KMS-11 (cell line): ENCODE results near the gene C10orf62.

Experiments
- H2AFZ ChIP-seq: fragments of 200-600 bp; sonication (generic); 2 replicates; pipeline ENCODE4 v1.6.1; 2016; ENCODE audit warnings: antibody characterized with exemption, mixed run types, low read depth
- H3K27ac ChIP-seq: fragments of 200-600 bp; sonication (generic); 2 replicates; pipeline ENCODE4 v1.6.1; 2016; ENCODE audit warnings: mild to moderate bottlenecking, mixed run types
- H3K27me3 ChIP-seq: fragments of 200-600 bp; sonication (generic); 2 replicates; pipeline ENCODE4 v1.6.1; 2017; ENCODE audit warnings: mild to moderate bottlenecking, low read depth, mixed run types, moderate library complexity; ENCODE audit not compliant: insufficient read depth
- H3K36me3 ChIP-seq: fragments of 200-600 bp; sonication (generic); 2 replicates; pipeline ENCODE4 v1.6.1; 2017; ENCODE audit warnings: mild to moderate bottlenecking, mixed run types; ENCODE audit not compliant: insufficient read depth
- H3K4me1 ChIP-seq: fragments of 200-600 bp; sonication (generic); 2 replicates; pipeline ENCODE4 v1.6.1; 2016; ENCODE audit warnings: mild to moderate bottlenecking, low read depth, mixed run types; ENCODE audit not compliant: poor library complexity, severe bottlenecking
- H3K4me2 ChIP-seq: fragments of 200-600 bp; sonication (generic); 2 replicates; pipeline ENCODE4 v1.7.0; 2016; ENCODE audit warnings: mild to moderate bottlenecking, mixed run types
- H3K4me3 ChIP-seq: fragments of 200-600 bp; sonication (generic); IDR thresholded peaks from 2 replicates; pipeline ENCODE4 v1.6.1; 2017; ENCODE audit warnings: low read depth, low read length, mixed read lengths; ENCODE audit not compliant: insufficient read depth
- H3K79me2 ChIP-seq: fragments of 200-600 bp; sonication (generic); 2 replicates; pipeline ENCODE4 v1.6.1; 2016; ENCODE audit warnings: low read depth, mixed run types; ENCODE audit not compliant: insufficient read depth
- H3K9ac ChIP-seq: fragments of 200-600 bp; sonication (generic); 2 replicates; pipeline ENCODE4 v1.6.1; 2016; ENCODE audit warnings: mild to moderate bottlenecking, mixed run types
- H4K20me1 ChIP-seq: fragments of 200-600 bp; sonication (generic); 2 replicates; pipeline ENCODE4 v1.6.1; 2016; ENCODE audit warnings: mild to moderate bottlenecking, mixed run types; ENCODE audit not compliant: insufficient read depth
- TF ChIP-seq, protein P1 (sequence below): fragments of 200-600 bp; sonication (generic); conservative IDR thresholded peaks from 2 replicates; pipeline ENCODE4 v1.6.1; 2017; ENCODE audit warnings: low read depth, mild to moderate bottlenecking, antibody characterized with exemption, low read length, moderate library complexity, mixed read lengths

The C10orf62 gene, protein sequence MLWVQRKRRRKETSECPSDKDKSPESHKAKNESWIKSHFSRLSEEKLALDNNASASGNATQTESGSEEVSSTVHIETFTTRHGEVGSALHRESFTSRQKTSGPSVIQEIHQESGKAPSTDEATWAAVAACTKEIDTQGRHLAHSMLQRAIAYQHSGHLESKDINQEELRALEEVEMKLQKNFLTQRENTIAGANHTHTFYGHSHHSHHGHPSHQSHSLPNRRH

DNA sequence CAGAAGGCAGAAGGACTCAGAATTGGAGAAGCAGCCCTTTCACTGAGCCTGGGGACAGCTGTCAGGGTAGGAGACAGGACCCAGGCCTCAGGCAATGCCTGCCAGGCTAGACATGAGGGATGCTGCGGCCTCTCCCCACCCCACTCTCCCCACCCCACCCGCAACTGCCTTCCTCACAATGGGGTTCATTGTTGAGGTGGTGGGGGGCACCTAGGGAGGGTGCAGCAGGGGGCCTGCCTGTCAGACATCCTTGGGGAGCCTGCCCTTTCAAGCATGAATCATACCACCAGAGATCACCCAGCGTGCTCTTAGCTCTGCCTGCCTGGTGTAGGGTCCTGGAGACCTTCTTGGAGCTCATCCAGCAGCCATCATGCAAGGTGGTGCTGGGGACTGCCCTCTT is at the start of gene C10orf62:
C10orf62 (plus strand) TSS at position 243 of the 400 bp plus-strand sequence. CDS start 177 bp downstream, outside the sequence.
- TF ChIP-seq, protein P1, sequence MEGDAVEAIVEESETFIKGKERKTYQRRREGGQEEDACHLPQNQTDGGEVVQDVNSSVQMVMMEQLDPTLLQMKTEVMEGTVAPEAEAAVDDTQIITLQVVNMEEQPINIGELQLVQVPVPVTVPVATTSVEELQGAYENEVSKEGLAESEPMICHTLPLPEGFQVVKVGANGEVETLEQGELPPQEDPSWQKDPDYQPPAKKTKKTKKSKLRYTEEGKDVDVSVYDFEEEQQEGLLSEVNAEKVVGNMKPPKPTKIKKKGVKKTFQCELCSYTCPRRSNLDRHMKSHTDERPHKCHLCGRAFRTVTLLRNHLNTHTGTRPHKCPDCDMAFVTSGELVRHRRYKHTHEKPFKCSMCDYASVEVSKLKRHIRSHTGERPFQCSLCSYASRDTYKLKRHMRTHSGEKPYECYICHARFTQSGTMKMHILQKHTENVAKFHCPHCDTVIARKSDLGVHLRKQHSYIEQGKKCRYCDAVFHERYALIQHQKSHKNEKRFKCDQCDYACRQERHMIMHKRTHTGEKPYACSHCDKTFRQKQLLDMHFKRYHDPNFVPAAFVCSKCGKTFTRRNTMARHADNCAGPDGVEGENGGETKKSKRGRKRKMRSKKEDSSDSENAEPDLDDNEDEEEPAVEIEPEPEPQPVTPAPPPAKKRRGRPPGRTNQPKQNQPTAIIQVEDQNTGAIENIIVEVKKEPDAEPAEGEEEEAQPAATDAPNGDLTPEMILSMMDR = no peak
- Histone ChIP-seq H3K79me2 (no peaks in the 10 kb centered on the region), H3K36me3 (no peaks in the 10 kb centered on the region), H3K9ac (no peak within 1 kb of the TSS), H3K4me3 (no peak within 1 kb of the TSS), H4K20me1 (no peaks in the 10 kb centered on the region), H2AFZ (no peak within 1 kb of the TSS), H3K27ac (no peak within 1 kb of the TSS), H3K4me1 (no peaks in the 10 kb centered on the region), H3K4me2 (no peak within 1 kb of the TSS), H3K27me3 (no peaks in the 10 kb centered on the region)

DNA sequence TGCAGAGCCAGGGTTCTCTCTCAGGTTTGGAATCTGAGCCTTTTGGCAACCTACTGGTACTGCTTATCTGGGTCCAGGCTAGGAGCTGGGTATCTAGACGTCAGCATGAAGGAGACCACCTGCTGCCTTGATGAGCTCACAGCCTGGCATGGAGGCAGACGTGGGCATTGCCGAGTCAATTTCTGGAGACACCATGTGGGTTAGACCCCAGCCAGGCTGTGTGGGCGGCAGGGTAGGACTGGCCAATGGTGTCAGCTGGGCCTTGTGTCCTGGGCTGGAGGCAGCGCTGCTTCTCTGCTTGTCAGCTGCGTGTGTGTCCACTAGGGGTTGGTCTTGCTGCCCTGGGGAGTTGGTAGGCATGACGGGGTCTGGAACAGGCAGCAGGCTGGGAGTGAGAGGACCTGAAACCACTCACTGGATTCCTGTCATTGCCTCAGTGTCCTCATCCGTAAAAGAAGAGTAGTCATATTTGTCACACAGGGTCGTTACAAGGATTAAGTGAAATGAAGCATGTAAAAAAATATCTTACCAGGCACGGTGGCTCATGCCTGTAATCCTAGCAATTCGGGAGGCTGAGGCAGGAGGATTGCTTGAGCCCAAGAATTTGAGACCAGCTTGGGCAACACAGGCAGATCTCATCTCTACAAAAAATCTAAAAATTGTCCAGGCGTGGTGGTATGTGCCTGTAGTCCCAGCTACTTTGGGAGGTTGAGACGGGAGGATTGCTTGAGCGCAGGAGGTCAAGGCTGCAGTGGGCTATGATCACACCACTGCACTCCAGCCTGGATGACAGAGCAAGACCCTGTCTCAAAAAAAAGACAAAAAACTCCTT is 48.6 kb upstream of the C10orf62 start:
- H3K79me2 ChIP-seq = no peaks in the 10 kb centered on the region
- H3K4me3 ChIP-seq = no peak overlapping the region
- TF ChIP-seq, protein P1 = no peak
- H2AFZ ChIP-seq = no peak overlapping the region
- H3K4me1 ChIP-seq = peaks cover 9% of the 10 kb centered on the region
- no peaks in the 10 kb centered on the region for H4K20me1 ChIP-seq
- no peak overlapping the region for H3K27ac ChIP-seq
- no peak overlapping the region for H3K4me2 ChIP-seq
- no peaks in the 10 kb centered on the region for H3K36me3 ChIP-seq
- H3K9ac ChIP-seq = no peak overlapping the region
- H3K27me3 ChIP-seq = no peaks in the 10 kb centered on the region

DNA sequence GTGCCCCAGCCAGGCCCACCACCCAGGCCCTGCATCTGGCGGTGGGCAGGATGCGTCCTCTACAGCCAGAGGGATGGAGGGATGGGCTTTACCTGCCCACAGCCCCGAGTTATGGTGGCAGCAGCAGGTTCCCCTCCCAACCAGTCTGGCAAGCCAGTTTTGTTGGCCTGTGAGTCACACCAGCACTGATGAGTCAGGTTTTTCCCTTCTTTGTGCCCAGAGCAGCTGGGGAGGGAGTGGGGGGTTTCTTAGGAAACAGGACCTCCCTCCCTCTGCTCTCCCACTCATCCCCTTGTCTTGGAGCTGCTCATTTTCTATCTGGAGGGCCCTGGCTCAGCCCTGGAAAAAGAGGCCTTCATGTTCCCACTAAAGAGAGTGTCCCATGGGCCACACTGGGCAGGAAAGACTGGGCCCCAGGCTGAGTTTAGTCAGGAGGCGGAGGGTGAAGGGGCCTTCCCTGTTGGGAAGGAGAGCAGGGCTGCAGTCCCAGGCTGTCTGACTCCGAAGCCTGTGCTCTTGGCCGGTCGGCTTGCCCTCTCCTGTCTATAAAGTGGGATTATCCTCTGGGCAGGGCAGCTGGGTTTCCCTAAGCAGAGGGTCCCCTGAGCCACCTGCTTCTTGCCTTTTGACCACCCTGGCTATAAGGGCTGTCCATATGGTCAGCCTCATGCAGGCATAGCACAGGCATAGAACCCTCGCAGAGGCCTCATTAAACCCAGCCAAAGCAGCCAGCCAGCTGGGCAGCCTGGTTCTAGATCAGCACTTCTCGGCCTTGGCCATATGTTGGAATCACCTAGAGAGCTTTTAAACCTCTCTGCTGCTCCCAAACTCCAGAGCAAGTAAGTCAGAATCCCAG is 47.1 kb upstream of the C10orf62 start:
- no peak overlapping the region for H3K4me2 ChIP-seq
- H3K79me2 ChIP-seq = no peaks in the 10 kb centered on the region
- H3K4me3 ChIP-seq = no peak overlapping the region
- no peak overlapping the region for H3K9ac ChIP-seq
- peaks cover 9% of the 10 kb centered on the region for H3K4me1 ChIP-seq
- no peak overlapping the region; the same call in 1 of the 2 replicates for H2AFZ ChIP-seq
- no peaks in the 10 kb centered on the region for H3K36me3 ChIP-seq
- TF ChIP-seq, protein P1 = no peak
- no peaks in the 10 kb centered on the region for H3K27me3 ChIP-seq
- no peaks in the 10 kb centered on the region for H4K20me1 ChIP-seq
- H3K27ac ChIP-seq = no peak overlapping the region

DNA sequence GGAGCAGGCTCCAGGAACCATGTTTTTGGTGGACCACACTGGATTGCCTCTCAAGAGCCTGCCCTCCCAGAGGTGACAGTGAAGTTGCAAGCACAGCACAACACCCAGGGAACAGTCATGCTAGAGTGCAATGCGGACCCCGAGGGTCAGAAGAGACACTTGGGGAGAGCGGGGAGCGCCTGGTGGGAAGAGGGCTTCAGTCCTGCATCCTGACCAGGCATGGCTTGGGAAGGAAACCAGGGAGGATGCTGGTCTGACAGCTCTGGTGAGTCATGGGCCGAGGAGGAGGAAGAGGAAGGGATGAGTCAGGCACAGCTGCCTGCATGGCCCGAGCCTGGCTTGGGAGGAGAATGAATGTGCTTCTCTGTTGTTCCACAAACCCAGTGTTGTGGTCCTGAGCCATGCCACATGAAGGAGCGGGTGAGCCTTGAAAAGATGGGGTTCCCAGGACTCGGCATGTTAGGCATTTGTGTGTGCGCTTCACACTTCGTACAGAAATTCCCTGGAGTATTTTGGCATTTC is 46.4 kb upstream of the C10orf62 start:
- H3K36me3 ChIP-seq = no peaks in the 10 kb centered on the region
- no peak overlapping the region for H3K4me3 ChIP-seq
- no peak overlapping the region for H3K27ac ChIP-seq
- no peaks in the 10 kb centered on the region for H3K79me2 ChIP-seq
- no peak overlapping the region for H2AFZ ChIP-seq
- no peak overlapping the region for H3K4me2 ChIP-seq
- peaks cover 9% of the 10 kb centered on the region for H3K4me1 ChIP-seq
- H3K9ac ChIP-seq = no peak overlapping the region
- H3K27me3 ChIP-seq = no peaks in the 10 kb centered on the region
- no peaks in the 10 kb centered on the region for H4K20me1 ChIP-seq
- TF ChIP-seq, protein P1 = no peak
